HepG2 (cell line): ENCODE data around the gene CSNK2B. TPM values are rescaled to one million over a fixed set of nuclear protein-coding genes. Genes with fewer than 3 reads are reported as not detected.

Experiments used
- DR1 ChIP-seq: sonication (generic); formaldehyde crosslinking; IDR thresholded peaks from 2 replicates; pipeline ENCODE4 v1.8.0; 2021; ENCODE audit warnings: mild to moderate bottlenecking, missing genetic modification reagents, inconsistent platforms
- FIP1L1 ChIP-seq: fragments of 200-400 bp; formaldehyde crosslinking; IDR thresholded peaks from 2 replicates; pipeline ENCODE4 v1.6.1; 2018; ENCODE audit warnings: low read depth, mild to moderate bottlenecking, low read length, moderate library complexity, borderline replicate concordance; ENCODE audit not compliant: insufficient read depth
- FLYWCH1 ChIP-seq: sonication (generic); formaldehyde crosslinking; IDR thresholded peaks from 2 replicates; pipeline ENCODE4 v1.8.1; 2023; ENCODE audit warnings: mild to moderate bottlenecking, missing genetic modification reagents
- FOXO1 ChIP-seq: sonication (generic); formaldehyde crosslinking; IDR thresholded peaks from 2 replicates; pipeline ENCODE4 v1.4.0; 2020; ENCODE audit warnings: missing genetic modification reagents
- FOXP1 ChIP-seq, 2 experiments: fragments of 450-650 bp in 1 of 2; IDR thresholded peaks; 2 replicates each; pipeline ENCODE4 v1.6.1; 2017 to 2018; ENCODE audit warnings: antibody characterized with exemption in 1 of 2
- KLF16 ChIP-seq, 2 experiments: sonication (generic) in 1 of 2; formaldehyde crosslinking in 1 of 2; IDR thresholded peaks; 2 replicates each; pipeline versions ENCODE4 v1.6.1 to v1.8.0; 2016 to 2023; ENCODE audit warnings: missing genetic modification reagents in 2 of 2, missing compliant biosample characterization in 1 of 2
- KMT2B ChIP-seq: IDR thresholded peaks from 2 replicates; pipeline ENCODE4 v1.6.1; 2016; ENCODE audit warnings: missing genetic modification reagents, missing compliant biosample characterization
- MTF1 ChIP-seq: sonication (generic); formaldehyde crosslinking; IDR thresholded peaks from 2 replicates; pipeline ENCODE4 v1.5.0; 2020; ENCODE audit warnings: missing genetic modification reagents
- NFKBIZ ChIP-seq: IDR thresholded peaks from 2 replicates; pipeline ENCODE4 v1.6.1; 2018; ENCODE audit warnings: missing genetic modification reagents, missing compliant biosample characterization
- RCOR2 ChIP-seq: IDR thresholded peaks from 2 replicates; pipeline ENCODE4 v1.6.1; 2016; ENCODE audit warnings: missing biosample characterization, missing genetic modification reagents
- SALL2 ChIP-seq: sonication (generic); formaldehyde crosslinking; IDR thresholded peaks from 2 replicates; pipeline ENCODE4 v1.8.1; 2023; ENCODE audit warnings: mild to moderate bottlenecking, missing genetic modification reagents, inconsistent platforms
- TAF15 ChIP-seq: fragments of 200-400 bp; formaldehyde crosslinking; IDR thresholded peaks from one replicate; pipeline ENCODE4 v1.6.1; 2018; ENCODE audit warnings: mild to moderate bottlenecking, low read depth, low read length; ENCODE audit not compliant: poor library complexity, severe bottlenecking
- TBX3 ChIP-seq: fragments of 450-650 bp; IDR thresholded peaks from 2 replicates; pipeline ENCODE4 v1.6.1; 2017; ENCODE audit warnings: antibody characterized with exemption, mild to moderate bottlenecking, inconsistent platforms, borderline replicate concordance
- ZFP36 ChIP-seq: fragments of 150-350 bp; IDR thresholded peaks from 2 replicates; pipeline ENCODE4 v1.6.1; 2018; ENCODE audit warnings: borderline replicate concordance, low read length, low read depth; ENCODE audit not compliant: partially characterized antibody
- ZNF136 ChIP-seq: sonication (generic); formaldehyde crosslinking; IDR thresholded peaks from 2 replicates; pipeline ENCODE4 v1.8.1; 2022; ENCODE audit warnings: low read depth, mild to moderate bottlenecking, moderate library complexity, missing genetic modification reagents
- ZNF143 ChIP-seq: sonication (generic); formaldehyde crosslinking; IDR thresholded peaks from 2 replicates; pipeline ENCODE4 v1.4.0; 2020; ENCODE audit warnings: missing genetic modification reagents
- ZNF264 ChIP-seq: sonication (generic); formaldehyde crosslinking; IDR thresholded peaks from 2 replicates; pipeline ENCODE4 v1.4.0; 2020; ENCODE audit warnings: missing genetic modification reagents
- ZNF343 ChIP-seq: sonication (generic); formaldehyde crosslinking; IDR thresholded peaks from 2 replicates; pipeline ENCODE4 v1.4.0; 2020; ENCODE audit warnings: mild to moderate bottlenecking, missing genetic modification reagents
- ZNF550 ChIP-seq: sonication (generic); formaldehyde crosslinking; IDR thresholded peaks from 2 replicates; pipeline ENCODE4 v1.4.0; 2020; ENCODE audit warnings: mild to moderate bottlenecking, missing genetic modification reagents, borderline replicate concordance
- ZNF557 ChIP-seq: sonication (generic); formaldehyde crosslinking; IDR thresholded peaks from 2 replicates; pipeline ENCODE4 v1.4.0; 2020; ENCODE audit warnings: missing genetic modification reagents
- ZNF589 ChIP-seq: sonication (generic); formaldehyde crosslinking; conservative IDR thresholded peaks from 2 replicates; pipeline ENCODE4 v1.8.0; 2022; ENCODE audit warnings: mild to moderate bottlenecking, moderate library complexity, missing genetic modification reagents
- ZNF761 ChIP-seq: sonication (generic); formaldehyde crosslinking; conservative IDR thresholded peaks from 2 replicates; pipeline ENCODE4 v1.4.0; 2020; ENCODE audit warnings: mild to moderate bottlenecking, missing genetic modification reagents
- ZNF83 ChIP-seq: sonication (generic); formaldehyde crosslinking; IDR thresholded peaks from 2 replicates; pipeline ENCODE4 v1.4.0; 2020; ENCODE audit warnings: missing genetic modification reagents, mild to moderate bottlenecking, borderline replicate concordance
- polyA plus RNA-seq, 8 experiments: library from polyadenylated mRNA; depleted of rRNA in 3 of 8; stranded (reverse) in 7 of 8; unstranded in 1 of 8; fragments of >200 nt; fragmentation: Illumina TruSeq in 4 of 8; extraction: Trizol in 4 of 8; gene quantifications; 2 replicates each; pipeline versions ENCODE4 v1.2.1 to v1.2.3, GENCODE V29; 2011 to 2016; ENCODE audit warnings: low read depth in 4 of 8, missing spikeins in 1 of 8, mixed read lengths in 1 of 8; ENCODE audit not compliant: insufficient read depth in 1 of 8
- total RNA-seq, 5 experiments: library from RNA; depleted of rRNA; stranded (reverse); fragments of >200 nt; fragmentation: Illumina TruSeq; extraction: Trizol; gene quantifications; 2 replicates each; pipeline ENCODE4 v1.2.3, GENCODE V29; 2016; ENCODE audit warnings: low read depth in 1 of 5
- TF ChIP-seq, protein P1 (sequence below): sonication (generic); formaldehyde crosslinking; IDR thresholded peaks from 2 replicates; pipeline ENCODE4 v1.4.0; 2020; ENCODE audit warnings: mild to moderate bottlenecking, missing genetic modification reagents

The CSNK2B gene
- total and polyA plus RNA-seq, 2 of the 13 experiments (the other 11 are each of a cell fraction or from before 2014, with no cell fraction given) = 111 to 296 TPM

DNA sequence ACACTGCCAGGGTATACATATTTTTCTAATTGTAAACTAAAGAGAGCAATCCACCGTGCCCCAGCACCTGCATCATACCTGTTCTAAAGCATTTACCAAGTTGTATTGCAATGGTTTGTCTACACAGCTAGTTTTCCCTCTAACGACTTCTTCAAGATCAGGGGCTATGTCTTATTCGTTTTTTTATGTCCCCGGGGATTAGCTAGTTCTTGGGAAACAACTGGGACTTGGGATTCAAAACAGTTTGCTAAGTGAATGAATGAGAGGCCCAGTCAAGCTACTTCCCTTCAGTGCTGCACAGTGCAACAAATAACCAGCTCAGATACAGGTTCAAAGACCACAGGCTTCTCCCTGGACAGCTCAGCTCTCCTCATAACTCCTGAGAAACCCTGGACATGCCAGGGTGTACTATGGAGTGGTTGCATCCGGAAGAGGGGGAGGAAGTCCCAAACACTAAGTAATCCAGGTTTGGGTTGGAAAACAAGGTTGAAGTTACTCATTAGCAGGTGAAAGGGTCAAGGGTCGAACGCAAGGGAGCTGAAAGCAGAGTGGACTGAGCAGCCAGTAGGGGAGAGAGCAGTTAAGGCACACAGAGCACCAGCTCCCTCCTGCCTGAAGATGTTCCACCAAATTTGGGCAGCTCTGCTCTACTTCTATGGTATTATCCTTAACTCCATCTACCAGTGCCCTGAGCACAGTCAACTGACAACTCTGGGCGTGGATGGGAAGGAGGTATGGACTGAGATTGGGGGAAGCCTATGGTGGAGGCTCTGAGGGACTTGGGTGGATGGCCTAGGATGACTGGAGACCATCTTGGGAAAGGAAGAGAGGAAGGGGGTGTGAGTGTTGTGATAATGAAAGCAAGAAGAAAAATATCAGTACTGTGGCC lies 10.3 kb upstream of the CSNK2B start, which contains the start of gene APOM (continued):
- TF ChIP-seq FLYWCH1 (no peak), ZNF264 (peak; percentile 97), NFKBIZ (CRISPR knock-in tag) (peak; percentile 87; the same call in 1 of the 2 replicates), FOXO1 (CRISPR knock-in tag) (peak; percentile 98), KLF16 (CRISPR knock-in tag; IDR thresholded peaks at IDR 0.05) (peak in 1 of 2 experiments; percentile 94; a peak in 2 of 4 replicates), SALL2 (CRISPR knock-in tag) (peak; percentile 83; the same call in 1 of the 2 replicates), ZNF143 (peak; percentile 59), ZNF343 (CRISPR knock-in tag) (peak; percentile 99), FOXP1 (IDR thresholded peaks at IDR 0.05) (peak; percentile 65; the same call in 1 of the 2 replicates), FOXP1 (CRISPR knock-in tag; IDR thresholded peaks at IDR 0.05) (peak; percentile 95), TBX3 (0 out of 2 replicates have a peak, but pooled peaks have one; percentile 36), ZNF589 (CRISPR knock-in tag) (peak; percentile 67), TAF15 (no peak), KMT2B (CRISPR knock-in tag) (peak; percentile 60; the same call in 1 of the 2 replicates), MTF1 (no peak), ZNF761 (no peak; the same call in 1 of the 2 replicates), RCOR2 (CRISPR knock-in tag) (peak; percentile 79; the same call in 1 of the 2 replicates), ZFP36 (peak; percentile 24), FIP1L1 (no peak; the same call in 1 of the 2 replicates), ZNF557 (CRISPR knock-in tag) (peak; percentile 99), ZNF83 (peak; percentile 78; the same call in 1 of the 2 replicates), ZNF550 (CRISPR knock-in tag) (peak; percentile 64; the same call in 1 of the 2 replicates), ZNF136 (CRISPR knock-in tag) (peak; percentile 79; the same call in 1 of the 2 replicates), DR1 (CRISPR knock-in tag) (peak; percentile 84; the same call in 1 of the 2 replicates)
- TF ChIP-seq, protein P1, sequence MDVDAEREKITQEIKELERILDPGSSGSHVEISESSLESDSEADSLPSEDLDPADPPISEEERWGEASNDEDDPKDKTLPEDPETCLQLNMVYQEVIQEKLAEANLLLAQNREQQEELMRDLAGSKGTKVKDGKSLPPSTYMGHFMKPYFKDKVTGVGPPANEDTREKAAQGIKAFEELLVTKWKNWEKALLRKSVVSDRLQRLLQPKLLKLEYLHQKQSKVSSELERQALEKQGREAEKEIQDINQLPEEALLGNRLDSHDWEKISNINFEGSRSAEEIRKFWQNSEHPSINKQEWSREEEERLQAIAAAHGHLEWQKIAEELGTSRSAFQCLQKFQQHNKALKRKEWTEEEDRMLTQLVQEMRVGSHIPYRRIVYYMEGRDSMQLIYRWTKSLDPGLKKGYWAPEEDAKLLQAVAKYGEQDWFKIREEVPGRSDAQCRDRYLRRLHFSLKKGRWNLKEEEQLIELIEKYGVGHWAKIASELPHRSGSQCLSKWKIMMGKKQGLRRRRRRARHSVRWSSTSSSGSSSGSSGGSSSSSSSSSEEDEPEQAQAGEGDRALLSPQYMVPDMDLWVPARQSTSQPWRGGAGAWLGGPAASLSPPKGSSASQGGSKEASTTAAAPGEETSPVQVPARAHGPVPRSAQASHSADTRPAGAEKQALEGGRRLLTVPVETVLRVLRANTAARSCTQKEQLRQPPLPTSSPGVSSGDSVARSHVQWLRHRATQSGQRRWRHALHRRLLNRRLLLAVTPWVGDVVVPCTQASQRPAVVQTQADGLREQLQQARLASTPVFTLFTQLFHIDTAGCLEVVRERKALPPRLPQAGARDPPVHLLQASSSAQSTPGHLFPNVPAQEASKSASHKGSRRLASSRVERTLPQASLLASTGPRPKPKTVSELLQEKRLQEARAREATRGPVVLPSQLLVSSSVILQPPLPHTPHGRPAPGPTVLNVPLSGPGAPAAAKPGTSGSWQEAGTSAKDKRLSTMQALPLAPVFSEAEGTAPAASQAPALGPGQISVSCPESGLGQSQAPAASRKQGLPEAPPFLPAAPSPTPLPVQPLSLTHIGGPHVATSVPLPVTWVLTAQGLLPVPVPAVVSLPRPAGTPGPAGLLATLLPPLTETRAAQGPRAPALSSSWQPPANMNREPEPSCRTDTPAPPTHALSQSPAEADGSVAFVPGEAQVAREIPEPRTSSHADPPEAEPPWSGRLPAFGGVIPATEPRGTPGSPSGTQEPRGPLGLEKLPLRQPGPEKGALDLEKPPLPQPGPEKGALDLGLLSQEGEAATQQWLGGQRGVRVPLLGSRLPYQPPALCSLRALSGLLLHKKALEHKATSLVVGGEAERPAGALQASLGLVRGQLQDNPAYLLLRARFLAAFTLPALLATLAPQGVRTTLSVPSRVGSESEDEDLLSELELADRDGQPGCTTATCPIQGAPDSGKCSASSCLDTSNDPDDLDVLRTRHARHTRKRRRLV (CRISPR knock-in tag) = peak; percentile 52; the same call in 1 of the 2 replicates
